ENCODE data around the gene FHIP1B.
"Not testable (repeated sequence)": the region's sequence is repeated elsewhere in the genome, so short reads cannot be mapped to it uniquely, and the experiment has no call there.

DNA sequence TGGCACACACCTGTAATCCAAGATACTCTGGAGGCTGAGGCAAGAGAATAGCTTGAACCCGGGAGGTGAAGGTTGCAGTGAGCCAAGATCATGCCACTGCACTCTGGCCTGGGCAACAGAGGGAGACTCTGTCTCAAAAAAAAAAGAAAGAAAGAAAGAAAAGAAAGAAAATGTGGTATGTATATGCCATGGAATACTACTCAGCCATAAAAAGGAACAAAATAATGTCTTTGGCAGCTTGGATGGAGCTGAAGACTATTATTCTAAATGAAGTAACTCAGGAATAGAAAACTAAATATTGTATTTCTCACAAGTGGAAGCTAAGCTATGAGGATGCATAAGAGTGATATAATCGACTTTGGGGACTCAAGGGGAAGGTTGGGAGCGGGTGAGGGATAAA, 14.5 kb upstream of the FHIP1B start:
- TF ChIP-seq, protein P1, sequence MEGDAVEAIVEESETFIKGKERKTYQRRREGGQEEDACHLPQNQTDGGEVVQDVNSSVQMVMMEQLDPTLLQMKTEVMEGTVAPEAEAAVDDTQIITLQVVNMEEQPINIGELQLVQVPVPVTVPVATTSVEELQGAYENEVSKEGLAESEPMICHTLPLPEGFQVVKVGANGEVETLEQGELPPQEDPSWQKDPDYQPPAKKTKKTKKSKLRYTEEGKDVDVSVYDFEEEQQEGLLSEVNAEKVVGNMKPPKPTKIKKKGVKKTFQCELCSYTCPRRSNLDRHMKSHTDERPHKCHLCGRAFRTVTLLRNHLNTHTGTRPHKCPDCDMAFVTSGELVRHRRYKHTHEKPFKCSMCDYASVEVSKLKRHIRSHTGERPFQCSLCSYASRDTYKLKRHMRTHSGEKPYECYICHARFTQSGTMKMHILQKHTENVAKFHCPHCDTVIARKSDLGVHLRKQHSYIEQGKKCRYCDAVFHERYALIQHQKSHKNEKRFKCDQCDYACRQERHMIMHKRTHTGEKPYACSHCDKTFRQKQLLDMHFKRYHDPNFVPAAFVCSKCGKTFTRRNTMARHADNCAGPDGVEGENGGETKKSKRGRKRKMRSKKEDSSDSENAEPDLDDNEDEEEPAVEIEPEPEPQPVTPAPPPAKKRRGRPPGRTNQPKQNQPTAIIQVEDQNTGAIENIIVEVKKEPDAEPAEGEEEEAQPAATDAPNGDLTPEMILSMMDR (IDR thresholded peaks at IDR 0.05), result not testable (repeated sequence)
- TF ChIP-seq POLR2A (IDR thresholded peaks at IDR 0.05), result not testable (repeated sequence)
